GM23338 (cell line): ENCODE data around the gene IQCC. TPM values are rescaled to one million over a fixed set of nuclear protein-coding genes. Genes with fewer than 3 reads are reported as not detected.

Source experiments
- ATAC-seq: fragments of 200-7000 bp; cut with Tn5 transposase; 3 replicates; pipeline ENCODE4 v1.9.1; 2020
- DNase-seq: peaks from one replicate; pipeline ENCODE4 v3.0.0-alpha.2; 2015; ENCODE audit warnings: low spot score
- H2AFZ ChIP-seq: fragments of 200-600 bp; sonication (generic); 2 replicates; pipeline ENCODE4 v1.8.0; 2016; ENCODE audit warnings: antibody characterized with exemption, mild to moderate bottlenecking, moderate library complexity
- H3F3A ChIP-seq: fragments of 200-600 bp; sonication (generic); replicated peaks from 2 replicates; pipeline ENCODE4 v1.8.0; 2017; ENCODE audit warnings: antibody characterized with exemption, mixed run types, low read depth
- H3K27ac ChIP-seq: fragments of 200-600 bp; sonication (generic); 2 replicates; pipeline ENCODE4 v1.6.1; 2016; ENCODE audit warnings: low read depth
- H3K27me3 ChIP-seq: fragments of 200-600 bp; sonication (generic); 2 replicates; pipeline ENCODE4 v1.8.0; 2016; ENCODE audit warnings: mild to moderate bottlenecking, mixed run types, moderate library complexity; ENCODE audit not compliant: insufficient read depth
- H3K36me3 ChIP-seq: fragments of 200-600 bp; sonication (generic); 2 replicates; pipeline ENCODE4 v1.8.0; 2016; ENCODE audit warnings: mild to moderate bottlenecking; ENCODE audit not compliant: insufficient read depth
- H3K4me1 ChIP-seq: fragments of 200-600 bp; sonication (generic); 2 replicates; pipeline ENCODE4 v1.8.0; 2016; ENCODE audit warnings: mild to moderate bottlenecking, moderate library complexity; ENCODE audit not compliant: insufficient read depth
- H3K4me2 ChIP-seq: fragments of 200-600 bp; sonication (generic); 2 replicates; pipeline ENCODE4 v1.7.1; 2017; ENCODE audit warnings: mixed run types
- H3K4me3 ChIP-seq: fragments of 200-600 bp; sonication (generic); 2 replicates; pipeline ENCODE4 v1.6.1; 2016; ENCODE audit warnings: mixed run types
- H3K79me2 ChIP-seq: fragments of 200-600 bp; sonication (generic); replicated peaks from 2 replicates; pipeline ENCODE4 v1.8.0; 2017; ENCODE audit warnings: mild to moderate bottlenecking; ENCODE audit not compliant: insufficient read depth
- H3K9me2 ChIP-seq: fragments of 200-600 bp; sonication (generic); 2 replicates; pipeline ENCODE4 v1.8.0; 2017; ENCODE audit not compliant: insufficient read depth
- H4K20me1 ChIP-seq: fragments of 200-600 bp; sonication (generic); replicated peaks from 2 replicates; pipeline ENCODE4 v1.8.0; 2017; ENCODE audit warnings: mild to moderate bottlenecking; ENCODE audit not compliant: insufficient read depth
- H3K27ac Mint-ChIP-seq: 2 replicates; pipeline ENCODE4 v1.8.0; 2020; ENCODE audit warnings: inconsistent platforms, mild to moderate bottlenecking, moderate library complexity, mixed read lengths
- H3K27me3 Mint-ChIP-seq: 3 replicates; pipeline ENCODE4 v1.8.0; 2022; ENCODE audit warnings: low read depth, mild to moderate bottlenecking, moderate library complexity, mixed read lengths, inconsistent platforms; ENCODE audit not compliant: insufficient read depth, poor library complexity
- H3K36me3 Mint-ChIP-seq: 3 replicates; pipeline ENCODE4 v1.8.0; 2021; ENCODE audit warnings: low read depth, mild to moderate bottlenecking, inconsistent platforms, moderate library complexity, mixed read lengths
- H3K4me1 Mint-ChIP-seq: 3 replicates; pipeline ENCODE4 v1.8.0; 2020; ENCODE audit warnings: mild to moderate bottlenecking, inconsistent platforms, mixed read lengths
- H3K4me3 Mint-ChIP-seq: 3 replicates; pipeline ENCODE4 v1.8.0; 2021; ENCODE audit warnings: moderate library complexity, mild to moderate bottlenecking, inconsistent platforms, mixed read lengths
- H3K9me3 Mint-ChIP-seq: 3 replicates; pipeline ENCODE4 v1.8.0; 2020; ENCODE audit warnings: moderate library complexity, mild to moderate bottlenecking, inconsistent platforms, mixed read lengths
- CREB1 ChIP-seq: fragments of 250-450 bp; sonication (Bioruptor Pico); IDR thresholded peaks from 2 replicates; pipeline ENCODE4 v1.5.0; 2020; ENCODE audit warnings: low read depth, mild to moderate bottlenecking, moderate library complexity
- EZH2 ChIP-seq: fragments of 200-600 bp; sonication (generic); IDR thresholded peaks from one replicate; pipeline ENCODE4 v1.8.0; 2017; ENCODE audit warnings: antibody characterized with exemption, mild to moderate bottlenecking, low read depth; ENCODE audit not compliant: unreplicated experiment
- EZH2phosphoT487 ChIP-seq: fragments of 200-600 bp; sonication (generic); IDR thresholded peaks from one replicate; pipeline ENCODE4 v1.8.1; 2018; ENCODE audit warnings: antibody characterized with exemption; ENCODE audit not compliant: unreplicated experiment
- JUNB ChIP-seq: IDR thresholded peaks from one replicate; pipeline ENCODE4 v1.6.1; 2016; ENCODE audit warnings: antibody characterized with exemption; ENCODE audit not compliant: unreplicated experiment
- NANOG ChIP-seq: IDR thresholded peaks from 2 replicates; pipeline ENCODE4 v1.6.1; 2016; ENCODE audit warnings: antibody characterized with exemption, borderline replicate concordance
- POLR2AphosphoS5 ChIP-seq: IDR thresholded peaks from 2 replicates; pipeline ENCODE4 v1.6.1; 2016; ENCODE audit warnings: antibody characterized with exemption, low read depth
- STAT1 ChIP-seq: IDR thresholded peaks from one replicate; pipeline ENCODE4 v1.6.1; 2016; ENCODE audit warnings: antibody characterized with exemption; ENCODE audit not compliant: unreplicated experiment
- ZNF114 ChIP-seq: fragments of 250-450 bp; sonication (Bioruptor Pico); IDR thresholded peaks from 2 replicates; pipeline ENCODE4 v1.5.0; 2020; ENCODE audit warnings: mild to moderate bottlenecking, moderate library complexity
- ZNF331 ChIP-seq: fragments of 250-450 bp; sonication (Bioruptor Pico); IDR thresholded peaks from 2 replicates; pipeline ENCODE4 v1.5.0; 2020; ENCODE audit warnings: low read depth, mild to moderate bottlenecking, moderate library complexity
- polyA plus RNA-seq: library from polyadenylated mRNA; unstranded; fragments of >200 nt; fragmentation: Nextera tagmentation; extraction: Ambion mirVana; gene quantifications from 2 replicates; pipeline ENCODE4 v1.2.1, GENCODE V29; 2016
- total RNA-seq: library from RNA; depleted of rRNA; stranded (reverse); fragments of >200 nt; shearing (Covaris generic); gene quantifications from 2 replicates; pipeline ENCODE4 v1.2.3, GENCODE V29; 2014
- TF ChIP-seq, protein P1 (sequence below), 2 experiments: fragments of 200-600 bp in 1 of 2; sonication (generic) in 1 of 2; conservative IDR thresholded peaks; 2 replicates each; pipeline versions ENCODE4 v1.5.1 to v1.6.1; 2016 to 2017; ENCODE audit warnings: antibody characterized with exemption in 2 of 2, low read depth in 2 of 2, mild to moderate bottlenecking in 2 of 2, moderate library complexity in 1 of 2
- TF ChIP-seq, protein P2 (sequence below): fragments of 250-450 bp; sonication (Bioruptor Pico); IDR thresholded peaks from 2 replicates; pipeline ENCODE4 v1.5.0; 2020; ENCODE audit warnings: mild to moderate bottlenecking, moderate library complexity
- TF ChIP-seq, protein P3 (sequence below): IDR thresholded peaks from 2 replicates; pipeline ENCODE4 v1.6.1; 2016; ENCODE audit warnings: antibody characterized with exemption

The IQCC gene
- total and polyA plus RNA-seq, 2 experiments from 2014 or later, result 1.7 to 3.5 TPM

DNA sequence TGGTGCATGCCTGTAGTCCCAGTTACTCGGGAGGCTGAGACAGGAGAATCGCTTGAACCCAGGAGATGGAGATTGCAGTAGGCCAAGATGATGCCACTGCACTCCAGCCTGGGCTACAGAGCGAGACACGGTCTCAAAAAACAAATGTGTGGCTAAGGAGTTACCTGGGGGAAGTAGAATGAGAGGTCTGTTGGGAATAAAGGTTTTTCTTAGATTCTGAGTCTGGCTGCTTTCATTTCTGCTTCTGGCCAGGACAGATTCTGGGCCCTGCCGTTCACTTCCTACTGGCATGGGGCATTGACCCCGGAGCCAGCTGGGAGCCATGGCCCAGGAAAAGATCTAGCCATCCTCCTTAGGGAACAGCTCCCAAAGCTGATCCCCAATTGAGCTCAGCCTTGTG lies 3.0 kb downstream of the IQCC start (continued):
- TF ChIP-seq, protein P1, sequence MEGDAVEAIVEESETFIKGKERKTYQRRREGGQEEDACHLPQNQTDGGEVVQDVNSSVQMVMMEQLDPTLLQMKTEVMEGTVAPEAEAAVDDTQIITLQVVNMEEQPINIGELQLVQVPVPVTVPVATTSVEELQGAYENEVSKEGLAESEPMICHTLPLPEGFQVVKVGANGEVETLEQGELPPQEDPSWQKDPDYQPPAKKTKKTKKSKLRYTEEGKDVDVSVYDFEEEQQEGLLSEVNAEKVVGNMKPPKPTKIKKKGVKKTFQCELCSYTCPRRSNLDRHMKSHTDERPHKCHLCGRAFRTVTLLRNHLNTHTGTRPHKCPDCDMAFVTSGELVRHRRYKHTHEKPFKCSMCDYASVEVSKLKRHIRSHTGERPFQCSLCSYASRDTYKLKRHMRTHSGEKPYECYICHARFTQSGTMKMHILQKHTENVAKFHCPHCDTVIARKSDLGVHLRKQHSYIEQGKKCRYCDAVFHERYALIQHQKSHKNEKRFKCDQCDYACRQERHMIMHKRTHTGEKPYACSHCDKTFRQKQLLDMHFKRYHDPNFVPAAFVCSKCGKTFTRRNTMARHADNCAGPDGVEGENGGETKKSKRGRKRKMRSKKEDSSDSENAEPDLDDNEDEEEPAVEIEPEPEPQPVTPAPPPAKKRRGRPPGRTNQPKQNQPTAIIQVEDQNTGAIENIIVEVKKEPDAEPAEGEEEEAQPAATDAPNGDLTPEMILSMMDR (conservative IDR thresholded peaks at IDR 0.05; ENCODE audit: low read depth in 2 of 2), result no peak
- TF ChIP-seq STAT1, result no peak

DNA sequence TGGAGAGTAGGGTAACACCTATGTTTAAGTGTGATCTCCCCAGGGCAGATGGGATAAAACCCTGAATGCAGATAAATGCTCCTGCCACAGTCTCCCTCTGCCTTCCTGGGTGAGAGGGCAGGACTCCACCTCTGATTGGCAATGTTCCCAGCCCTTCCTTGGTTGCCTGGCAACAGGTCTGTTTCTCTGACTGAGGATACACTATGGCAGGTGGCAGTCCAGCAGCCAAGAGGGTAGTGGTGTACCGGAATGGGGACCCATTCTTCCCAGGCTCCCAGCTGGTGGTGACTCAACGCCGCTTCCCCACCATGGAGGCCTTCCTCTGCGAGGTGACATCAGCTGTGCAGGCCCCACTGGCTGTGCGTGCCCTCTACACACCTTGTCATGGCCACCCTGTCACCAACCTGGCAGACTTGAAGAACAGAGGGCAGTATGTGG lies 3.4 kb downstream of the IQCC start, which contains the start of gene DCDC2B:
Gene DCDC2B, plus strand, starts transcription at position 199 of the 438 bp plus-strand sequence. Its CDS starts 5 bp downstream, at position 204.
- Mint-ChIP-seq H3K36me3 (peaks cover 14% of the 10 kb centered on the region; the same call in 2 of the 3 replicates), H3K27ac (peak within 1 kb of the TSS; percentile 36; the same call in 1 of the 2 replicates)
- no peak for ATAC-seq
- TF ChIP-seq, protein P2, sequence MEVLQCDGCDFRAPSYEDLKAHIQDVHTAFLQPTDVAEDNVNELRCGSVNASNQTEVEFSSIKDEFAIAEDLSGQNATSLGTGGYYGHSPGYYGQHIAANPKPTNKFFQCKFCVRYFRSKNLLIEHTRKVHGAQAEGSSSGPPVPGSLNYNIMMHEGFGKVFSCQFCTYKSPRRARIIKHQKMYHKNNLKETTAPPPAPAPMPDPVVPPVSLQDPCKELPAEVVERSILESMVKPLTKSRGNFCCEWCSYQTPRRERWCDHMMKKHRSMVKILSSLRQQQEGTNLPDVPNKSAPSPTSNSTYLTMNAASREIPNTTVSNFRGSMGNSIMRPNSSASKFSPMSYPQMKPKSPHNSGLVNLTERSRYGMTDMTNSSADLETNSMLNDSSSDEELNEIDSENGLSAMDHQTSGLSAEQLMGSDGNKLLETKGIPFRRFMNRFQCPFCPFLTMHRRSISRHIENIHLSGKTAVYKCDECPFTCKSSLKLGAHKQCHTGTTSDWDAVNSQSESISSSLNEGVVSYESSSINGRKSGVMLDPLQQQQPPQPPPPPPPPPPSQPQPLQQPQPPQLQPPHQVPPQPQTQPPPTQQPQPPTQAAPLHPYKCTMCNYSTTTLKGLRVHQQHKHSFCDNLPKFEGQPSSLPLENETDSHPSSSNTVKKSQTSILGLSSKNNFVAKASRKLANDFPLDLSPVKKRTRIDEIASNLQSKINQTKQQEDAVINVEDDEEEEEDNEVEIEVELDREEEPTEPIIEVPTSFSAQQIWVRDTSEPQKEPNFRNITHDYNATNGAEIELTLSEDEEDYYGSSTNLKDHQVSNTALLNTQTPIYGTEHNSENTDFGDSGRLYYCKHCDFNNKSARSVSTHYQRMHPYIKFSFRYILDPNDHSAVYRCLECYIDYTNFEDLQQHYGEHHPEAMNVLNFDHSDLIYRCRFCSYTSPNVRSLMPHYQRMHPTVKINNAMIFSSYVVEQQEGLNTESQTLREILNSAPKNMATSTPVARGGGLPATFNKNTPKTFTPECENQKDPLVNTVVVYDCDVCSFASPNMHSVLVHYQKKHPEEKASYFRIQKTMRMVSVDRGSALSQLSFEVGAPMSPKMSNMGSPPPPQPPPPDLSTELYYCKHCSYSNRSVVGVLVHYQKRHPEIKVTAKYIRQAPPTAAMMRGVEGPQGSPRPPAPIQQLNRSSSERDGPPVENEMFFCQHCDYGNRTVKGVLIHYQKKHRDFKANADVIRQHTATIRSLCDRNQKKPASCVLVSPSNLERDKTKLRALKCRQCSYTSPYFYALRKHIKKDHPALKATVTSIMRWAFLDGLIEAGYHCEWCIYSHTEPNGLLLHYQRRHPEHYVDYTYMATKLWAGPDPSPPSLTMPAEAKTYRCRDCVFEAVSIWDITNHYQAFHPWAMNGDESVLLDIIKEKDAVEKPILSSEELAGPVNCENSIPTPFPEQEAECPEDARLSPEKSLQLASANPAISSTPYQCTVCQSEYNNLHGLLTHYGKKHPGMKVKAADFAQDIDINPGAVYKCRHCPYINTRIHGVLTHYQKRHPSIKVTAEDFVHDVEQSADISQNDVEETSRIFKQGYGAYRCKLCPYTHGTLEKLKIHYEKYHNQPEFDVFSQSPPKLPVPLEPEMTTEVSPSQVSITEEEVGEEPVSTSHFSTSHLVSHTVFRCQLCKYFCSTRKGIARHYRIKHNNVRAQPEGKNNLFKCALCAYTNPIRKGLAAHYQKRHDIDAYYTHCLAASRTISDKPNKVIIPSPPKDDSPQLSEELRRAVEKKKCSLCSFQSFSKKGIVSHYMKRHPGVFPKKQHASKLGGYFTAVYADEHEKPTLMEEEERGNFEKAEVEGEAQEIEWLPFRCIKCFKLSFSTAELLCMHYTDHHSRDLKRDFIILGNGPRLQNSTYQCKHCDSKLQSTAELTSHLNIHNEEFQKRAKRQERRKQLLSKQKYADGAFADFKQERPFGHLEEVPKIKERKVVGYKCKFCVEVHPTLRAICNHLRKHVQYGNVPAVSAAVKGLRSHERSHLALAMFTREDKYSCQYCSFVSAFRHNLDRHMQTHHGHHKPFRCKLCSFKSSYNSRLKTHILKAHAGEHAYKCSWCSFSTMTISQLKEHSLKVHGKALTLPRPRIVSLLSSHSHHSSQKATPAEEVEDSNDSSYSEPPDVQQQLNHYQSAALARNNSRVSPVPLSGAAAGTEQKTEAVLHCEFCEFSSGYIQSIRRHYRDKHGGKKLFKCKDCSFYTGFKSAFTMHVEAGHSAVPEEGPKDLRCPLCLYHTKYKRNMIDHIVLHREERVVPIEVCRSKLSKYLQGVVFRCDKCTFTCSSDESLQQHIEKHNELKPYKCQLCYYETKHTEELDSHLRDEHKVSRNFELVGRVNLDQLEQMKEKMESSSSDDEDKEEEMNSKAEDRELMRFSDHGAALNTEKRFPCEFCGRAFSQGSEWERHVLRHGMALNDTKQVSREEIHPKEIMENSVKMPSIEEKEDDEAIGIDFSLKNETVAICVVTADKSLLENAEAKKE (CRISPR knock-in tag), result no peak
- TF ChIP-seq CREB1 (CRISPR knock-in tag), result no peak
- TF ChIP-seq NANOG, result no peak
- no peak for TF ChIP-seq ZNF331 (CRISPR knock-in tag)
- no peak for TF ChIP-seq STAT1
- no peak for TF ChIP-seq EZH2
- TF ChIP-seq, protein P1 (conservative IDR thresholded peaks at IDR 0.05; ENCODE audit: low read depth in 2 of 2), result no peak
- TF ChIP-seq EZH2phosphoT487, result no peak
- TF ChIP-seq, protein P3, sequence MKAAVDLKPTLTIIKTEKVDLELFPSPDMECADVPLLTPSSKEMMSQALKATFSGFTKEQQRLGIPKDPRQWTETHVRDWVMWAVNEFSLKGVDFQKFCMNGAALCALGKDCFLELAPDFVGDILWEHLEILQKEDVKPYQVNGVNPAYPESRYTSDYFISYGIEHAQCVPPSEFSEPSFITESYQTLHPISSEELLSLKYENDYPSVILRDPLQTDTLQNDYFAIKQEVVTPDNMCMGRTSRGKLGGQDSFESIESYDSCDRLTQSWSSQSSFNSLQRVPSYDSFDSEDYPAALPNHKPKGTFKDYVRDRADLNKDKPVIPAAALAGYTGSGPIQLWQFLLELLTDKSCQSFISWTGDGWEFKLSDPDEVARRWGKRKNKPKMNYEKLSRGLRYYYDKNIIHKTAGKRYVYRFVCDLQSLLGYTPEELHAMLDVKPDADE, result no peak
- no peak for TF ChIP-seq POLR2AphosphoS5
- no peak for TF ChIP-seq JUNB
- no peak for TF ChIP-seq ZNF114

More for the DNA sequence above, 3.4 kb downstream of the IQCC start, which contains the start of gene DCDC2B:
- Histone ChIP-seq H2AFZ (no peak within 1 kb of the TSS), H3K4me1 (0 out of 2 replicates have a peak, but pooled peaks cover 4% of the 10 kb centered on the region), H3K27me3 (peaks cover 10% of the 10 kb centered on the region; the same call in 1 of the 2 replicates), H3K9me2 (no peaks in the 10 kb centered on the region), H3K27ac (no peak within 1 kb of the TSS), H3K4me3 (no peak within 1 kb of the TSS), H4K20me1 (no peaks in the 10 kb centered on the region), H3K36me3 (no peaks in the 10 kb centered on the region), H3K79me2 (no peaks in the 10 kb centered on the region), H3K4me2 (no peak within 1 kb of the TSS), H3F3A (peaks cover 5% of the 10 kb centered on the region; the same call in 1 of the 2 replicates)
- H3K27me3 Mint-ChIP-seq, result peaks cover 32% of the 10 kb centered on the region
- peak; percentile 33 for DNase-seq
- H3K4me1 Mint-ChIP-seq, result peaks cover 6% of the 10 kb centered on the region
- no peak within 1 kb of the TSS for H3K4me3 Mint-ChIP-seq
- no peaks in the 10 kb centered on the region for H3K9me3 Mint-ChIP-seq
